ENCODE measurements around the gene ATP10D. TPM values are rescaled to one million over a fixed set of nuclear protein-coding genes. Genes with fewer than 3 reads are reported as not detected.
"Not testable (repeated sequence)": the region's sequence is repeated elsewhere in the genome, so short reads cannot be mapped to it uniquely, and the experiment has no call there.

ATP10D gene
- total RNA-seq, 1 experiment from 2014 or later: 5.1 TPM

- CTCF ChIA-PET; RAD21 ChIA-PET (ENCODE audit: low non-redundant PET in 1 of 2, low total read pairs in 2 of 2, uncharacterized antibody in 2 of 2, unreplicated experiment in 2 of 2); H4K20me1 ChIP-seq (ENCODE audit: insufficient read depth); H3K9me2 ChIP-seq (ENCODE audit: insufficient read depth); ATAC-seq; H3K4me1 ChIP-seq (ENCODE audit: control insufficient read depth in 1 of 2, insufficient read depth in 2 of 2, low read length in 2 of 2); H3K79me2 ChIP-seq (ENCODE audit: insufficient read depth, low read length); H3K27ac ChIP-seq (ENCODE audit: low read depth, low read length); H3K9ac ChIP-seq (ENCODE audit: low read length); intact Hi-C loops (cut with micrococcal nuclease); BruUV-seq (replicated peaks); H3K9me3 ChIP-seq (ENCODE audit: control insufficient read depth in 1 of 2, insufficient read depth in 1 of 2, low read depth in 1 of 2, low read length in 2 of 2); POLR2A ChIA-PET; H2AFZ ChIP-seq (ENCODE audit: low read depth, low read length, poor library complexity, severe bottlenecking); H3K36me3 ChIP-seq (ENCODE audit: control insufficient read depth in 1 of 2, insufficient read depth in 2 of 2, low read length in 2 of 2); H3K4me2 ChIP-seq (ENCODE audit: low read length); DNase-seq (ENCODE audit: low read depth, low spot score); H3K4me3 ChIP-seq (replicated peaks in 1 of 2; ENCODE audit: low read depth in 1 of 2, low read length in 2 of 2); H3K27me3 ChIP-seq (ENCODE audit: insufficient read depth, low read length): not testable (repeated sequence)
These were observed 65.3 kb downstream of the ATP10D start for GRCh38 chr4:47550357-47550756.

- Histone ChIP-seq H3K4me1 (ENCODE audit: control insufficient read depth in 1 of 2, insufficient read depth in 2 of 2, low read length in 2 of 2) (peaks cover 0 to 6% of the 10 kb centered on the region in 2 experiments; a peak in 1 of 4 replicates), H3K27ac (ENCODE audit: low read depth, low read length) (no peak overlapping the region), H3K9me3 (ENCODE audit: control insufficient read depth in 1 of 2, insufficient read depth in 1 of 2, low read depth in 1 of 2, low read length in 2 of 2) (no peaks in the 10 kb centered on the region), H3K27me3 (ENCODE audit: insufficient read depth, low read length) (no peaks in the 10 kb centered on the region), H3K9me2 (ENCODE audit: insufficient read depth) (no peaks in the 10 kb centered on the region), H3K79me2 (ENCODE audit: insufficient read depth, low read length) (no peaks in the 10 kb centered on the region), H4K20me1 (ENCODE audit: insufficient read depth) (no peaks in the 10 kb centered on the region), H2AFZ (ENCODE audit: low read depth, low read length, poor library complexity, severe bottlenecking) (no peak overlapping the region), H3K9ac (ENCODE audit: low read length) (no peak overlapping the region), H3K36me3 (ENCODE audit: control insufficient read depth in 1 of 2, insufficient read depth in 2 of 2, low read length in 2 of 2) (no peaks in the 10 kb centered on the region), H3K4me2 (ENCODE audit: low read length) (no peak overlapping the region), H3K4me3 (replicated peaks in 1 of 2; ENCODE audit: low read depth in 1 of 2, low read length in 2 of 2) (no peak overlapping the region)
- ChIA-PET CTCF (no interaction called here), RAD21 (ENCODE audit: low non-redundant PET in 1 of 2, low total read pairs in 2 of 2, uncharacterized antibody in 2 of 2, unreplicated experiment in 2 of 2) (no interaction called here), POLR2A (no interaction called here)
- no peak for DNase-seq (ENCODE audit: low read depth, low spot score)
- TF ChIP-seq ELF1 (IDR thresholded peaks at IDR 0.05; ENCODE audit: borderline replicate concordance, low read depth) (no peak), EGR1 (IDR thresholded peaks at IDR 0.05; ENCODE audit: low read depth) (no peak), SP1 (IDR thresholded peaks at IDR 0.05; ENCODE audit: low read depth) (no peak), TCF7L2 (IDR thresholded peaks at IDR 0.05; ENCODE audit: borderline replicate concordance, extremely low read depth, insufficient read depth, insufficient read length) (no peak), YY1 (IDR thresholded peaks at IDR 0.05; ENCODE audit: extremely low read depth, insufficient replicate concordance, low read depth, low read length) (no peak), MAX (IDR thresholded peaks at IDR 0.05) (no peak), ZBTB33 (IDR thresholded peaks at IDR 0.05; ENCODE audit: extremely low read depth, insufficient replicate concordance, low read length) (no peak), REST (IDR thresholded peaks at IDR 0.05; ENCODE audit: low read depth) (no peak), SIN3A (IDR thresholded peaks at IDR 0.05; ENCODE audit: low read depth) (no peak), EZH2 (IDR thresholded peaks at IDR 0.05) (no peak), RAD21 (IDR thresholded peaks at IDR 0.05; ENCODE audit: low read depth) (no peak)
- intact Hi-C loops (cut with micrococcal nuclease): no loop called here
- no TSS peak for BruUV-seq (replicated peaks)
- ATAC-seq: no peak
These were observed 65.9 kb downstream of the ATP10D start for GRCh38 chr4:47550899-47551548.

Data from HCT116 (cell line).